ENCODE data around the gene GLIPR2.

GLIPR2 gene

GRCh38 chr9:36207016-36207415, 70.5 kb downstream of the GLIPR2 start:
- Histone ChIP-seq H3K27ac (ENCODE audit: extremely low read depth, low read depth, low read length) (no peak overlapping the region), H3K4me3 (ENCODE audit: low read depth, low read length) (no peak overlapping the region), H3K9me3 (ENCODE audit: control insufficient read depth, insufficient read depth, low read depth, low read length) (no peaks in the 10 kb centered on the region), H3K4me1 (ENCODE audit: control insufficient read depth, insufficient read depth, low read length) (no peaks in the 10 kb centered on the region), H3K36me3 (ENCODE audit: control insufficient read depth in 2 of 2, insufficient read depth in 1 of 2, low read length in 2 of 2) (peaks cover 29 to 100% of the 10 kb centered on the region in 2 experiments)
- POLR2A ChIA-PET, result interaction anchor here (1.5 kb wide), 1 partner anchor 16 kb away, joined by 5 read pairs; the partner anchor contains the start of gene CLTA
- TF ChIP-seq ZNF169 (tag by site-specific recombination; IDR thresholded peaks at IDR 0.05) (no peak), SCRT2 (tag by site-specific recombination; IDR thresholded peaks at IDR 0.05) (no peak), OSR2 (tag by site-specific recombination; IDR thresholded peaks at IDR 0.05) (no peak), ZNF416 (tag by site-specific recombination; IDR thresholded peaks at IDR 0.05) (no peak), MEIS1 (CRISPR knock-in tag; IDR thresholded peaks at IDR 0.05; ENCODE audit: borderline replicate concordance) (no peak), ZSCAN18 (tag by site-specific recombination; IDR thresholded peaks at IDR 0.05) (no peak), ZNF624 (tag by site-specific recombination; IDR thresholded peaks at IDR 0.05) (no peak), HOXA7 (CRISPR knock-in tag; IDR thresholded peaks at IDR 0.05; ENCODE audit: borderline replicate concordance) (no peak), MZF1 (tag by site-specific recombination; IDR thresholded peaks at IDR 0.05; ENCODE audit: borderline replicate concordance) (no peak), ZNF174 (tag by site-specific recombination; IDR thresholded peaks at IDR 0.05) (no peak), PBX3 (CRISPR knock-in tag; IDR thresholded peaks at IDR 0.05) (no peak), ZNF621 (tag by site-specific recombination; IDR thresholded peaks at IDR 0.05) (no peak), GFI1B (tag by site-specific recombination; IDR thresholded peaks at IDR 0.05) (no peak), ZNF561 (tag by site-specific recombination; IDR thresholded peaks at IDR 0.05; ENCODE audit: borderline replicate concordance) (no peak), ZNF785 (tag by site-specific recombination; IDR thresholded peaks at IDR 0.05) (no peak), ZNF26 (tag by site-specific recombination; IDR thresholded peaks at IDR 0.05) (no peak), ZNF585B (tag by site-specific recombination; IDR thresholded peaks at IDR 0.05) (no peak), ZNF777 (tag by site-specific recombination; IDR thresholded peaks at IDR 0.05; ENCODE audit: borderline replicate concordance) (no peak)
- CTCF ChIA-PET, result no interaction called here

- no peaks in the 10 kb centered on the region for H3K4me1 ChIP-seq (ENCODE audit: control insufficient read depth, insufficient read depth, low read length)
- peak; percentile 42; the same call in 1 of the 2 replicates for TF ChIP-seq ZFHX2 (tag by site-specific recombination; conservative IDR thresholded peaks at IDR 0.05)
- TF ChIP-seq ZNF10 (tag by site-specific recombination; IDR thresholded peaks at IDR 0.05), result no peak
- H3K36me3 ChIP-seq (ENCODE audit: control insufficient read depth in 2 of 2, insufficient read depth in 1 of 2, low read length in 2 of 2), result peaks cover 26 to 100% of the 10 kb centered on the region in 2 experiments
- no peak overlapping the region for H3K27ac ChIP-seq (ENCODE audit: extremely low read depth, low read depth, low read length)
- H3K4me3 ChIP-seq (ENCODE audit: low read depth, low read length), result no peak overlapping the region
- POLR2A ChIA-PET, result interaction anchor here (0.8 to 1.5 kb wide), 2 partner anchors 17 to 51 kb away, joined by 3 to 5 read pairs; partner anchors contain the start of genes CLTA and GNE
- no peaks in the 10 kb centered on the region for H3K9me3 ChIP-seq (ENCODE audit: control insufficient read depth, insufficient read depth, low read depth, low read length)
- CTCF ChIA-PET, result interaction anchor here (0.6 kb wide), 1 partner anchor 66 kb away, joined by 3 read pairs; no protein-coding TSS in a partner anchor
Observed at GRCh38 chr9:36207546-36208012, 71.0 kb downstream of the GLIPR2 start.

All from HEK293 (cell line).